Measurements from ENCODE around the gene TMEM203. TPM values are rescaled to one million over a fixed set of nuclear protein-coding genes. Genes with fewer than 3 reads are reported as not detected.
A peak's percentile ranks its signal among the peaks of the same experiment; 100 is the strongest.

Gene TMEM203
- total and polyA plus RNA-seq, 2 of the 13 experiments (the other 11 are each of a cell fraction or from before 2014, with no cell fraction given) = 23.4 to 36.7 TPM

DNA sequence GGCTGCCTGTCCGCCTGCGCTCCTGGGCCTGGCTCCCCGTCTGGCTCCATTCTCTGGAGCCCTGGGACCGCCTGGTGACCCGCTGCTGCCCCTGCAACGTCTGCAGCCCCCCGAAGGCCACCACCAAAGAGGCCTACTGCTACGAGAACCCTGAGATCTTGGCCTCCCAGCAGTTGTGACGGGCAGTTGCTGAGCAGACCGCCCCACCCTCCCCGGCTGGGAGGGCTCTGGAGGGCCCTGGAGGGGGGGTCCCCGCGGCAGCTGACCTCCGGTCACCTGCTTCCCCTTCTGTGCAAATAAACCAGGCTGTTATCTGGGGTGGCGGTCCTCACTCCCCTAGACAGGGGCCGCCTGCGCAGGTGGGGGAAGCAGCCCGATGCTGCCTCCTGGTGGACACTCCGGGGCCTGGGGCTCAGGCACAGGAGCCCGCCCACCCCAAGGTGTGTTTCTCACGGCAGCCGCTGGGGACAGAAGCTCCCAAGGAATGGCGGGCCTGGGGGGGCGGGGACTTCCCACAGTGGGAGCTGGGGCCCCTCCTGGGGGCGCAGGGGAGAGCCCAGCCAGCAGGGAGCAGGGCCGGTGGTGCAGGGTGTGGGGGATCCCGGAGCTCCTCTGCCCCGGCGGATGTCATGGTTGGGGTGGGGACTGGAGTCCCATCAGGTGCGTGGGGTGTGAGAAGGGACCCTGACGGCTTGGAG is 30.9 kb upstream of the TMEM203 start (continued):
- TF ChIP-seq, protein P1, sequence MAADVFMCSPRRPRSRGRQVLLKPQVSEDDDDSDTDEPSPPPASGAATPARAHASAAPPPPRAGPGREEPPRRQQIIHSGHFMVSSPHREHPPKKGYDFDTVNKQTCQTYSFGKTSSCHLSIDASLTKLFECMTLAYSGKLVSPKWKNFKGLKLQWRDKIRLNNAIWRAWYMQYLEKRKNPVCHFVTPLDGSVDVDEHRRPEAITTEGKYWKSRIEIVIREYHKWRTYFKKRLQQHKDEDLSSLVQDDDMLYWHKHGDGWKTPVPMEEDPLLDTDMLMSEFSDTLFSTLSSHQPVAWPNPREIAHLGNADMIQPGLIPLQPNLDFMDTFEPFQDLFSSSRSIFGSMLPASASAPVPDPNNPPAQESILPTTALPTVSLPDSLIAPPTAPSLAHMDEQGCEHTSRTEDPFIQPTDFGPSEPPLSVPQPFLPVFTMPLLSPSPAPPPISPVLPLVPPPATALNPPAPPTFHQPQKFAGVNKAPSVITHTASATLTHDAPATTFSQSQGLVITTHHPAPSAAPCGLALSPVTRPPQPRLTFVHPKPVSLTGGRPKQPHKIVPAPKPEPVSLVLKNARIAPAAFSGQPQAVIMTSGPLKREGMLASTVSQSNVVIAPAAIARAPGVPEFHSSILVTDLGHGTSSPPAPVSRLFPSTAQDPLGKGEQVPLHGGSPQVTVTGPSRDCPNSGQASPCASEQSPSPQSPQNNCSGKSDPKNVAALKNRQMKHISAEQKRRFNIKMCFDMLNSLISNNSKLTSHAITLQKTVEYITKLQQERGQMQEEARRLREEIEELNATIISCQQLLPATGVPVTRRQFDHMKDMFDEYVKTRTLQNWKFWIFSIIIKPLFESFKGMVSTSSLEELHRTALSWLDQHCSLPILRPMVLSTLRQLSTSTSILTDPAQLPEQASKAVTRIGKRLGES (CRISPR knock-in tag; IDR thresholded peaks at IDR 0.05; ENCODE audit: borderline replicate concordance) = no peak
- TF ChIP-seq ZNF333 (CRISPR knock-in tag; IDR thresholded peaks at IDR 0.05; ENCODE audit: borderline replicate concordance) (no peak), ARNT2 (CRISPR knock-in tag; IDR thresholded peaks at IDR 0.05; ENCODE audit: low read depth) (peak; percentile 48; the same call in 1 of the 2 replicates), DNMT1 (CRISPR knock-in tag; IDR thresholded peaks at IDR 0.05) (no peak), ZIK1 (CRISPR knock-in tag; IDR thresholded peaks at IDR 0.05; ENCODE audit: borderline replicate concordance, low read depth) (0 out of 2 replicates have a peak, but pooled peaks have one; percentile 15), BHLHE40 (IDR thresholded peaks at IDR 0.05; ENCODE audit: low read length) (peak; percentile 51), MTF2 (CRISPR knock-in tag; IDR thresholded peaks at IDR 0.05; ENCODE audit: borderline replicate concordance) (0 out of 2 replicates have a peak, but pooled peaks have one; percentile 57), CAMTA2 (CRISPR knock-in tag; IDR thresholded peaks at IDR 0.05; ENCODE audit: borderline replicate concordance) (no peak; the same call in 1 of the 2 replicates), SOX6 (IDR thresholded peaks at IDR 0.05) (no peak), SOX6 (CRISPR knock-in tag; IDR thresholded peaks at IDR 0.05) (peak; percentile 74), ZNF788 (CRISPR knock-in tag; IDR thresholded peaks at IDR 0.05; ENCODE audit: borderline replicate concordance) (peak; percentile 87; the same call in 1 of the 2 replicates), ZNF747 (CRISPR knock-in tag; IDR thresholded peaks at IDR 0.05; ENCODE audit: borderline replicate concordance) (peak; percentile 58; the same call in 1 of the 2 replicates), ZNF605 (CRISPR knock-in tag; IDR thresholded peaks at IDR 0.05) (peak; percentile 27; the same call in 1 of the 2 replicates), PRMT3 (CRISPR knock-in tag; IDR thresholded peaks at IDR 0.05; ENCODE audit: borderline replicate concordance, low read depth) (no peak), JARID2 (CRISPR knock-in tag; IDR thresholded peaks at IDR 0.05; ENCODE audit: insufficient replicate concordance) (no peak), ZNF382 (CRISPR knock-in tag; IDR thresholded peaks at IDR 0.05; ENCODE audit: borderline replicate concordance) (no peak), RARA (CRISPR knock-in tag; IDR thresholded peaks at IDR 0.05) (peak; percentile 82)
- TF ChIP-seq, protein P2, sequence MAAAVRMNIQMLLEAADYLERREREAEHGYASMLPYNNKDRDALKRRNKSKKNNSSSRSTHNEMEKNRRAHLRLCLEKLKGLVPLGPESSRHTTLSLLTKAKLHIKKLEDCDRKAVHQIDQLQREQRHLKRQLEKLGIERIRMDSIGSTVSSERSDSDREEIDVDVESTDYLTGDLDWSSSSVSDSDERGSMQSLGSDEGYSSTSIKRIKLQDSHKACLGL (CRISPR knock-in tag; IDR thresholded peaks at IDR 0.05) = peak; percentile 60; the same call in 1 of the 2 replicates
- TF ChIP-seq, protein P3, sequence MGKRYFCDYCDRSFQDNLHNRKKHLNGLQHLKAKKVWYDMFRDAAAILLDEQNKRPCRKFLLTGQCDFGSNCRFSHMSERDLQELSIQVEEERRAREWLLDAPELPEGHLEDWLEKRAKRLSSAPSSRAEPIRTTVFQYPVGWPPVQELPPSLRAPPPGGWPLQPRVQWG (CRISPR knock-in tag; IDR thresholded peaks at IDR 0.05; ENCODE audit: borderline replicate concordance, low read depth) = no peak
- TF ChIP-seq, protein P4, sequence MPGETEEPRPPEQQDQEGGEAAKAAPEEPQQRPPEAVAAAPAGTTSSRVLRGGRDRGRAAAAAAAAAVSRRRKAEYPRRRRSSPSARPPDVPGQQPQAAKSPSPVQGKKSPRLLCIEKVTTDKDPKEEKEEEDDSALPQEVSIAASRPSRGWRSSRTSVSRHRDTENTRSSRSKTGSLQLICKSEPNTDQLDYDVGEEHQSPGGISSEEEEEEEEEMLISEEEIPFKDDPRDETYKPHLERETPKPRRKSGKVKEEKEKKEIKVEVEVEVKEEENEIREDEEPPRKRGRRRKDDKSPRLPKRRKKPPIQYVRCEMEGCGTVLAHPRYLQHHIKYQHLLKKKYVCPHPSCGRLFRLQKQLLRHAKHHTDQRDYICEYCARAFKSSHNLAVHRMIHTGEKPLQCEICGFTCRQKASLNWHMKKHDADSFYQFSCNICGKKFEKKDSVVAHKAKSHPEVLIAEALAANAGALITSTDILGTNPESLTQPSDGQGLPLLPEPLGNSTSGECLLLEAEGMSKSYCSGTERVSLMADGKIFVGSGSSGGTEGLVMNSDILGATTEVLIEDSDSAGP (CRISPR knock-in tag; IDR thresholded peaks at IDR 0.05; ENCODE audit: borderline replicate concordance) = peak; percentile 90
- TF ChIP-seq, protein P5, sequence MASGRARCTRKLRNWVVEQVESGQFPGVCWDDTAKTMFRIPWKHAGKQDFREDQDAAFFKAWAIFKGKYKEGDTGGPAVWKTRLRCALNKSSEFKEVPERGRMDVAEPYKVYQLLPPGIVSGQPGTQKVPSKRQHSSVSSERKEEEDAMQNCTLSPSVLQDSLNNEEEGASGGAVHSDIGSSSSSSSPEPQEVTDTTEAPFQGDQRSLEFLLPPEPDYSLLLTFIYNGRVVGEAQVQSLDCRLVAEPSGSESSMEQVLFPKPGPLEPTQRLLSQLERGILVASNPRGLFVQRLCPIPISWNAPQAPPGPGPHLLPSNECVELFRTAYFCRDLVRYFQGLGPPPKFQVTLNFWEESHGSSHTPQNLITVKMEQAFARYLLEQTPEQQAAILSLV (CRISPR knock-in tag; IDR thresholded peaks at IDR 0.05; ENCODE audit: borderline replicate concordance) = peak; percentile 21; the same call in 1 of the 2 replicates
